Kasumi-1 (cell line): Measurements from ENCODE around the gene ATAD2B.
A peak's percentile ranks its signal among the peaks of the same experiment; 100 is the strongest.
"Not testable (repeated sequence)": the region's sequence is repeated elsewhere in the genome, so short reads cannot be mapped to it uniquely, and the experiment has no call there.

ENCODE experiments used
- DNase-seq, 2 experiments: peaks; one replicate each; lab custom pipeline; 2025; lab: John Stamatoyannopoulos, UW

The ATAD2B gene

GRCh38 chr2:23791030-23791429 is 135.9 kb downstream of the ATAD2B start:
- no peak for DNase-seq

GRCh38 chr2:23789012-23789411 is 137.9 kb downstream of the ATAD2B start:
- no peak for DNase-seq

- peak; percentile 67 to 68 for DNase-seq
Measured at GRCh38 chr2:23788100-23788499, 138.8 kb downstream of the ATAD2B start.

GRCh38 chr2:23784971-23785370 is 142.0 kb downstream of the ATAD2B start:
- no peak for DNase-seq

GRCh38 chr2:23782646-23783045 is 144.3 kb downstream of the ATAD2B start:
- DNase-seq = no peak

GRCh38 chr2:23782126-23782525 is 144.8 kb downstream of the ATAD2B start:
- DNase-seq = no peak

- DNase-seq = not testable (repeated sequence)
Measured at GRCh38 chr2:23780465-23780864, 146.5 kb downstream of the ATAD2B start.

GRCh38 chr2:23777826-23778225 is 149.1 kb downstream of the ATAD2B start:
- no peak for DNase-seq

GRCh38 chr2:23776021-23776420 is 150.9 kb downstream of the ATAD2B start:
- DNase-seq = no peak

GRCh38 chr2:23772684-23773083 is 154.2 kb downstream of the ATAD2B start:
- DNase-seq = no peak

- DNase-seq = no peak
Measured at GRCh38 chr2:23772056-23772455, 154.9 kb downstream of the ATAD2B start.

- DNase-seq = no peak
Measured at GRCh38 chr2:23769364-23769763, 157.6 kb downstream of the ATAD2B start.

- peak in 1 of 2 experiments; percentile 13 for DNase-seq
Measured at GRCh38 chr2:23767876-23768621, 158.9 kb downstream of the ATAD2B start.

GRCh38 chr2:23762141-23762540 is 164.8 kb downstream of the ATAD2B start:
- DNase-seq = no peak

GRCh38 chr2:23761638-23762037 is 165.3 kb downstream of the ATAD2B start:
- no peak for DNase-seq

- peak; percentile 58 to 61 for DNase-seq
Measured at GRCh38 chr2:23760736-23761135, 166.2 kb downstream of the ATAD2B start.

GRCh38 chr2:23757686-23758433 is 169.1 kb downstream of the ATAD2B start:
- no peak for DNase-seq

GRCh38 chr2:23756593-23757292 is 170.2 kb downstream of the ATAD2B start:
- DNase-seq = no peak

GRCh38 chr2:23754970-23755369 is 172.0 kb downstream of the ATAD2B start:
- no peak for DNase-seq

- no peak for DNase-seq
Measured at GRCh38 chr2:23753291-23754010, 173.5 kb downstream of the ATAD2B start.

GRCh38 chr2:23751747-23752265 is 175.1 kb downstream of the ATAD2B start:
- DNase-seq = no peak
